ENCODE measurements around the gene HOPX.

DNA sequence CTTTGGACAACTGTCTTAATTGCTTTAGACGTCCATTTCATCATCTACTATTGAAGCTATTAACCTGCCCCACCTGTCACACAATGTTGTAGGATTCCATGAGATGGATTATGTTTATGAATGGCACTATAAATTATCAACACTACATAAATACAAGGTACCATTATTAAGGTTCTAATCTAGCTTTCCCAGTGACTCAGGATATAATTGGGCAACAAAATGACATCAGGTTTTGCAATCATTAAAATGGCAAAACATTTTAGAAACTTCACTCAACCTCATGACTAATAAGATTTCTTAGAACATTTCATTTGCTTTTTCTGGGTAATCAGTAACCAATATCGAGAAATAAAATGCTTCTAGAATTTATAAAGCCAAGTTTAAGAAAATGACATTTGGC is 9.2 kb downstream of the HOPX start:
- TF ChIP-seq, protein P1, sequence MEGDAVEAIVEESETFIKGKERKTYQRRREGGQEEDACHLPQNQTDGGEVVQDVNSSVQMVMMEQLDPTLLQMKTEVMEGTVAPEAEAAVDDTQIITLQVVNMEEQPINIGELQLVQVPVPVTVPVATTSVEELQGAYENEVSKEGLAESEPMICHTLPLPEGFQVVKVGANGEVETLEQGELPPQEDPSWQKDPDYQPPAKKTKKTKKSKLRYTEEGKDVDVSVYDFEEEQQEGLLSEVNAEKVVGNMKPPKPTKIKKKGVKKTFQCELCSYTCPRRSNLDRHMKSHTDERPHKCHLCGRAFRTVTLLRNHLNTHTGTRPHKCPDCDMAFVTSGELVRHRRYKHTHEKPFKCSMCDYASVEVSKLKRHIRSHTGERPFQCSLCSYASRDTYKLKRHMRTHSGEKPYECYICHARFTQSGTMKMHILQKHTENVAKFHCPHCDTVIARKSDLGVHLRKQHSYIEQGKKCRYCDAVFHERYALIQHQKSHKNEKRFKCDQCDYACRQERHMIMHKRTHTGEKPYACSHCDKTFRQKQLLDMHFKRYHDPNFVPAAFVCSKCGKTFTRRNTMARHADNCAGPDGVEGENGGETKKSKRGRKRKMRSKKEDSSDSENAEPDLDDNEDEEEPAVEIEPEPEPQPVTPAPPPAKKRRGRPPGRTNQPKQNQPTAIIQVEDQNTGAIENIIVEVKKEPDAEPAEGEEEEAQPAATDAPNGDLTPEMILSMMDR (IDR thresholded peaks at IDR 0.05; ENCODE audit: low read depth, low read length, poor library complexity, severe bottlenecking), result no peak
- TF ChIP-seq EZH2phosphoT487 (IDR thresholded peaks at IDR 0.05; ENCODE audit: borderline replicate concordance, low read length), result no peak
